Ovary (tissue), 3 donors: Measurements from ENCODE around the gene GSN.

Experiments used
- CTCF ChIP-seq, 3 donors: fragments of 450-650 bp in 2 of 3; fragments of 200-600 bp in 1 of 3; IDR thresholded peaks; one replicate each; pipeline versions ENCODE4 v1.5.1 to v1.8.0; 2016 to 2022; ENCODE audit warnings: antibody characterized with exemption in 3 of 3, mild to moderate bottlenecking in 1 of 3
- EP300 ChIP-seq: sonication (generic); formaldehyde crosslinking; IDR thresholded peaks from one replicate; pipeline ENCODE4 v1.6.1; 2017; ENCODE audit warnings: antibody characterized with exemption
- POLR2A ChIP-seq: fragments of 450-650 bp; IDR thresholded peaks from one replicate; pipeline ENCODE4 v1.6.1; 2017; ENCODE audit warnings: antibody characterized with exemption, mild to moderate bottlenecking, moderate library complexity
- donor health status: DM: no; HTN: no; CAD: no.

- TF ChIP-seq POLR2A (no peak), CTCF (IDR thresholded peaks at IDR 0.05) (no peak), EP300 (no peak)
Observed at GRCh38 chr9:121266906-121267650, 884 bp upstream of the GSN start.
